Smooth muscle cell (in vitro differentiated cells): ENCODE results near the gene FREM1. TPM values are rescaled to one million over a fixed set of nuclear protein-coding genes. Genes with fewer than 3 reads are reported as not detected.

Source experiments
- DNase-seq: peaks from one replicate; lab custom pipeline; 2025; ENCODE audit not compliant: unreplicated experiment; lab: John Stamatoyannopoulos, UW
- H2AFZ ChIP-seq: fragments of 200-600 bp; sonication (generic); 2 replicates; pipeline ENCODE4 v1.6.0; 2016; ENCODE audit warnings: antibody characterized with exemption, low read depth, mild to moderate bottlenecking
- H3F3A ChIP-seq: fragments of 200-600 bp; sonication (generic); 2 replicates; pipeline ENCODE4 v1.6.0; 2017; ENCODE audit warnings: antibody characterized with exemption, low read depth
- H3K27ac ChIP-seq: fragments of 200-600 bp; sonication (generic); 2 replicates; pipeline ENCODE4 v1.5.1; 2016; ENCODE audit warnings: low read depth, mild to moderate bottlenecking
- H3K27me3 ChIP-seq: fragments of 200-600 bp; sonication (generic); 2 replicates; pipeline ENCODE4 v1.6.1; 2016; ENCODE audit warnings: low read depth, mild to moderate bottlenecking
- H3K36me3 ChIP-seq: fragments of 200-600 bp; sonication (generic); 2 replicates; pipeline ENCODE4 v1.5.1; 2016; ENCODE audit warnings: low read depth
- H3K4me1 ChIP-seq: fragments of 200-600 bp; sonication (generic); 2 replicates; pipeline ENCODE4 v1.5.1; 2016; ENCODE audit warnings: low read depth
- H3K4me2 ChIP-seq: fragments of 200-600 bp; sonication (generic); 2 replicates; pipeline ENCODE4 v1.6.0; 2016; ENCODE audit warnings: mild to moderate bottlenecking
- H3K4me3 ChIP-seq: fragments of 200-600 bp; sonication (generic); 2 replicates; pipeline ENCODE4 v1.5.1; 2016; ENCODE audit warnings: mild to moderate bottlenecking
- H3K79me2 ChIP-seq: fragments of 200-600 bp; sonication (generic); 2 replicates; pipeline ENCODE4 v1.6.0; 2016; ENCODE audit warnings: low read depth, mild to moderate bottlenecking
- H3K9ac ChIP-seq: fragments of 200-600 bp; sonication (generic); 2 replicates; pipeline ENCODE4 v1.6.0; 2016; ENCODE audit warnings: low read depth
- H3K9me3 ChIP-seq: fragments of 200-600 bp; sonication (generic); replicated peaks from 2 replicates; pipeline ENCODE4 v1.5.1; 2016; ENCODE audit warnings: low read depth
- H4K20me1 ChIP-seq: fragments of 200-600 bp; sonication (generic); 2 replicates; pipeline ENCODE4 v1.6.0; 2016; ENCODE audit warnings: low read depth
- WGBS: methylation state at CpG from one replicate; pipeline ENCODE4 v1.1.7; 2016; ENCODE audit warnings: low lambda C conversion rate; 5-methylcytosine and 5-hydroxymethylcytosine counted together
- polyA plus RNA-seq: library from polyadenylated mRNA; unstranded; fragments of >200 nt; fragmentation: Nextera tagmentation; extraction: Ambion mirVana; gene quantifications from 2 replicates; pipeline ENCODE4 v1.2.1, GENCODE V29; 2016
- total RNA-seq: library from RNA; depleted of rRNA; stranded (reverse); fragments of >200 nt; gene quantifications from 2 replicates; pipeline ENCODE4 v1.2.3, GENCODE V29; 2014
- TF ChIP-seq, protein P1 (sequence below): fragments of 200-600 bp; sonication (generic); IDR thresholded peaks from 2 replicates; pipeline ENCODE4 v1.5.1; 2017; ENCODE audit warnings: borderline replicate concordance, mild to moderate bottlenecking, antibody characterized with exemption; ENCODE audit not compliant: insufficient read depth, poor library complexity, severe bottlenecking

Gene FREM1
- total and polyA plus RNA-seq, 2 experiments from 2014 or later, result 18.0 TPM

GRCh38 chr9:14827805-14828204 lies 82.4 kb downstream of the FREM1 start:
- Histone ChIP-seq H3K27ac (no peak overlapping the region), H3K4me1 (no peaks in the 10 kb centered on the region), H3K9ac (no peak overlapping the region), H3K9me3 (no peaks in the 10 kb centered on the region), H3K79me2 (no peaks in the 10 kb centered on the region), H4K20me1 (no peaks in the 10 kb centered on the region), H3F3A (no peaks in the 10 kb centered on the region), H3K4me3 (no peak overlapping the region), H2AFZ (no peak overlapping the region), H3K27me3 (no peaks in the 10 kb centered on the region), H3K36me3 (no peaks in the 10 kb centered on the region), H3K4me2 (no peak overlapping the region)
- whole genome bisulfite sequencing, result 95% methylated on average over 3 of the region's 3 CpGs
- no peak for DNase-seq
- TF ChIP-seq, protein P1, sequence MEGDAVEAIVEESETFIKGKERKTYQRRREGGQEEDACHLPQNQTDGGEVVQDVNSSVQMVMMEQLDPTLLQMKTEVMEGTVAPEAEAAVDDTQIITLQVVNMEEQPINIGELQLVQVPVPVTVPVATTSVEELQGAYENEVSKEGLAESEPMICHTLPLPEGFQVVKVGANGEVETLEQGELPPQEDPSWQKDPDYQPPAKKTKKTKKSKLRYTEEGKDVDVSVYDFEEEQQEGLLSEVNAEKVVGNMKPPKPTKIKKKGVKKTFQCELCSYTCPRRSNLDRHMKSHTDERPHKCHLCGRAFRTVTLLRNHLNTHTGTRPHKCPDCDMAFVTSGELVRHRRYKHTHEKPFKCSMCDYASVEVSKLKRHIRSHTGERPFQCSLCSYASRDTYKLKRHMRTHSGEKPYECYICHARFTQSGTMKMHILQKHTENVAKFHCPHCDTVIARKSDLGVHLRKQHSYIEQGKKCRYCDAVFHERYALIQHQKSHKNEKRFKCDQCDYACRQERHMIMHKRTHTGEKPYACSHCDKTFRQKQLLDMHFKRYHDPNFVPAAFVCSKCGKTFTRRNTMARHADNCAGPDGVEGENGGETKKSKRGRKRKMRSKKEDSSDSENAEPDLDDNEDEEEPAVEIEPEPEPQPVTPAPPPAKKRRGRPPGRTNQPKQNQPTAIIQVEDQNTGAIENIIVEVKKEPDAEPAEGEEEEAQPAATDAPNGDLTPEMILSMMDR, result no peak

DNA sequence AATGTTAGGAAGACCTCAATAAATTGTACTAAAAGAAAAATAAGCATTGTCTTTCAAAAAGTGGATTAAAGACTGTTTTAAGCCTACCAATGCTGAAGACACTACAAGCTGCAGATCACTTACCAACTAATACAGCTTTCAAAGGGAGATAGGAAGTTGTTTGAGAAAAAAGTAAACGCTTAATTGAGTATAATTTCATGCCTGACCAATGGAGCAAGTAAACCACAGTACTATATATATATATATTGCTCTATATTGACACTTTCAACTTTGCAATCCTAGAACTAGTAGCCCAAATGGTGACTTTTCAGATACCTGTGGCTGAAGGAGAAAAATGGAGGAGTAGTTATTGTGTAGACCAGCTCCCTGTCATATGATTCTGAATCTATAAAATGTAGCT lies 85.7 kb downstream of the FREM1 start:
- Histone ChIP-seq H3K9me3 (no peaks in the 10 kb centered on the region), H4K20me1 (no peaks in the 10 kb centered on the region), H3K4me1 (no peaks in the 10 kb centered on the region), H3K4me3 (no peak overlapping the region), H3K27me3 (no peaks in the 10 kb centered on the region), H3K27ac (no peak overlapping the region), H2AFZ (no peak overlapping the region), H3K36me3 (no peaks in the 10 kb centered on the region), H3K9ac (no peak overlapping the region), H3F3A (no peaks in the 10 kb centered on the region), H3K79me2 (no peaks in the 10 kb centered on the region), H3K4me2 (no peak overlapping the region)
- TF ChIP-seq, protein P1, result no peak
- DNase-seq, result no peak
- WGBS, result 96% methylated on average over 1 of the region's 1 CpG

GRCh38 chr9:14823800-14824199 lies 86.4 kb downstream of the FREM1 start:
- no peaks in the 10 kb centered on the region for H3K36me3 ChIP-seq
- no peak overlapping the region for H3K9ac ChIP-seq
- no peak overlapping the region for H3K4me2 ChIP-seq
- 91% methylated on average over 2 of the region's 2 CpGs for WGBS
- H3K27ac ChIP-seq, result no peak overlapping the region
- no peaks in the 10 kb centered on the region for H3K79me2 ChIP-seq
- no peak for DNase-seq
- H2AFZ ChIP-seq, result no peak overlapping the region
- H3K4me3 ChIP-seq, result no peak overlapping the region
- no peaks in the 10 kb centered on the region for H3K27me3 ChIP-seq
- H4K20me1 ChIP-seq, result no peaks in the 10 kb centered on the region
- TF ChIP-seq, protein P1, result no peak
- H3F3A ChIP-seq, result no peaks in the 10 kb centered on the region
- H3K9me3 ChIP-seq, result no peaks in the 10 kb centered on the region
- no peaks in the 10 kb centered on the region for H3K4me1 ChIP-seq

GRCh38 chr9:14822666-14823065 lies 87.6 kb downstream of the FREM1 start:
- Histone ChIP-seq H3K27ac (no peak overlapping the region), H3K79me2 (no peaks in the 10 kb centered on the region), H3K9me3 (no peaks in the 10 kb centered on the region), H3K4me1 (no peaks in the 10 kb centered on the region), H3K4me3 (no peak overlapping the region), H3F3A (no peaks in the 10 kb centered on the region), H3K9ac (no peak overlapping the region), H2AFZ (no peak overlapping the region), H3K27me3 (no peaks in the 10 kb centered on the region), H3K4me2 (no peak overlapping the region), H4K20me1 (no peaks in the 10 kb centered on the region), H3K36me3 (no peaks in the 10 kb centered on the region)
- TF ChIP-seq, protein P1, result no peak
- 97% methylated on average over 1 of the region's 1 CpG for WGBS
- DNase-seq, result no peak
